ENCODE measurements around the gene IGSF21.
"Not testable (repeated sequence)": the region's sequence is repeated elsewhere in the genome, so short reads cannot be mapped to it uniquely, and the experiment has no call there.

IGSF21 gene

DNA sequence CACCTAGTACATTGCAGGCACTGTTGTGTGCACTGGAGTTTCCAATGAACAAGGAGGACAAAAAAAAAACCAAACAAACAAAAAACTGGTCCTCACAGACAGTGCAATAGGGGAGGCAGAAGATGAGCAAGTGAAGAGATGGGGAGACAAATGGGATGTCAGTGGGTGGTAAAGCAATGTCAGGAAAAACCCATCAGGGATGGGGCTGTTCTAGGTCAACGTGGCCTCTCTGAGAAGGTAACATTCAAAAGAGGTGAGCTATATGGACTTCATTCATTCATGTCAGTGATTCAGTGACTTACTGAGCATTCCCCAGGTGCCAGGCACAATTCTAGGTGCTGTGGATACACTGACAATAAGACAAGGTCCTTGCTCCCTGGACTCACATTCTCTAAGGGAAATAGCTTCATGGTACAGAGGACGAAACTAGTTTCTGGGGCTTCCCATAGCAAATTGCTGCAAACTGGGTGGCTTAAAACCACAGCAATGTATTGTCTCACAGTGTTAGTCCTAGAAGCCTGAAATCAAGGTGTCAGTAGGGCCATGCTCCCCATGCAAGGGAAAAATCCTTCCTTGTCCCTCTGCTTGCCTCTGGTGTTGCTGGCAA lies 232.7 kb downstream of the IGSF21 start:
- no peak for DNase-seq

DNA sequence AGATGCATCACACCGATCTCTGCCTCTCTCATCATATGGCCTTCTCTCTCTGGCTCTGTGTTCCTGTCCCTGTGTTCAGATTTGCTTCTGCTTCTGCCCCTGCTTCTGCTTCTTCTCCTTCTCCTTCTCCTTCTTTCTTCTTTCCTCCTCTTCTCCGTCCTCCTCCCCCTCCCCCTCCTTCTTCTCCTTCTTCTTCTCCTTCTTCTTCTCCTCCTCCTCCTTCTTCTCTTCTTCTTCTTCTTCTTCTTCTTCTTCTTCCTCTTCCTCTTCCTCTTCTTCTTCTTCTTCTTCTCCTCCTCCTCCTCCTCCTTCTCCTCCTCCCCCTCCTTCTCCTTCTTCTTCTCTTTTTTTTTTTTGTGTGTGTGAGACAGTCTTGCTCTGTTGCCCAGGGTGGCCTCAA lies 233.2 kb downstream of the IGSF21 start:
- no peak for DNase-seq

DNA sequence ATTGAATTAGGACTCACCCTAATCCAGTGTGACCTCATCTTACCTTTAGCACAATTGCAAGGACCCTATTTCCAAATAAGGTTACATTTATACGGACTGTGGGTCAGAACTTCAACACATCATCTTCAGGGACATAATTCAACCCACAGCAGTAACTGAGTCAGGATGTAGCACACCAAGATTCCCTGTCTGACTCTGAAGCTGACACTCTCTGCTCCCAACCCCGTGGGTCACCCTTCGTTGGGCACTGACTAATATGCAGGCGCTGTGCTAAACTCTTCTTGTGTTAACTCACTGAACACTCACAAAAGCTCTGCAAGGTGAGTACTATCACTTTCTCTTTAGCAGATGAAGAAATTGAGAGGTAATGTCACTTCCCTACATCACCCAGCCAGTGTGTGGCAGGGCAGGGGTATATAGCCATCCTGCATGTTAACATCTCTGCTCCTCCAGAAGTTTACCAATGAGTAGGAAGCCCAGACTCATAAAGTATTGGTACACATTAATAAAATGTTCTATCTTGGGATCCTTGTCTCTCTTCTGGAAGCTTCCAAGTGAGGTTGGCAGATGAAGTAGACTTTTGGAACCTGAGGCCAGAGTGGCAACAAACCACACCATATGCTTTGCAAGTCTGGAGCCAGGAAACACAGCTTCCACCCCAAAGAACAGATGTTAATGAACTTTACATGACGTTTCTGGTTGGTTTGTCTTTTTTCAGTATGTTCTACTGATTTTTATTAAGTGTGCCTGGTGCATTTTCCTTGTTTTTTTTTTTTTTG lies 233.9 kb downstream of the IGSF21 start:
- no peak for DNase-seq

DNA sequence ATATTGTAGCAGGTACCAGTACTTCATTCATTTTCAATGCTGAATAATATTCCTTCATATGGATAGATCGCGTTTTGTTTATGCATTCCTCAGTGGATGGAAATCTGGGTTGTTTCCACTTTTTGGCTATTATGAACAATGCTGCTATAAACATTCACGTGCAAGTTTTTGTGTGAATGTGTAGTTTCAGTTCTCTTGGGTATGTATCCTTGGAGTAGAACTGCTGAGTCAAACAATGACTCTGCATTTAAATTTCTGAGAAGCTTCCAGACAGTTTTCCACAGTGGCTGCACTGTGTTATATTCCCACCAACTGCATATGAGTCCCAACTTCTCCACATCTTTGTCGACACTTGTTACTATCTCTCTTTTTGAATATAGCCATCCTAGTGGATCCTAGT lies 235.1 kb downstream of the IGSF21 start:
- DNase-seq: no peak

DNA sequence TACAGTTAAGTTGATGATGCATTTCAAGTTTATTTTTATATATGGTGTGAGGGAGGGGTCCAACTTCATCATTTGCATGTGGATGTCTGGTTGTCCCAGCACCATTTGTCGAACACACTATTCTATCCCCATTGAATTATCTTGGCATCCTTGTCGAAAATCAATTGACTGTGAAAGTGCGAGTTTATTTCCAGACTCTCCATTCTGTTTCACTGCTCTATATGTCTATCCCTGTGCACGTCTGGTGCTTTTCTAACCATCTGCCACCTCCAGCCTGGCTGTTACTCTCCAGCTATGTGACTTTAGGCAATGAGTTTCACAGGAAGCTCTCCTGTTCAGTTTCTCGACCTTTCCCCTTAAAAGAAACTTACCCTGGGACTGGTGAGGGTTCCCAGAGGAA lies 236.0 kb downstream of the IGSF21 start:
- DNase-seq: no peak

DNA sequence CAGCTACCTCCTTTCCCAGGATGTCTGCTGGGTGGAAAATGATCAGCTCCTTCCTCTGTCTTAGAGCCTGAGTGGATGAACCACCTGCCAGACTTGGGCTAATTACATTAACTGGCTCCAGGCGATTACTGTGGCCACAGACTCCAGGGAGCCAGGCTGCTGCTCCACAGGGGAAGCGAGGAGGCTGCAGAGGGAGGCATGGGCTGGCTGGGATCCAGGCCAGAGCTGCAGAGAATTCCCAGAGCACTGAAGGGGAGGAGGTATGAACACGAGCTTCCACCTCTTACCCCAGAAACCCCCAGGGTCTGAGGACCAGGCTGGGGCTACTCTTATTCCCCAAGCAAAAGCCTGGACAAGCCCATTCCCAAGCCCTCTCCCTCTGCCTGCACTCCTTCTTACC lies 237.2 kb downstream of the IGSF21 start:
- DNase-seq: no peak

DNA sequence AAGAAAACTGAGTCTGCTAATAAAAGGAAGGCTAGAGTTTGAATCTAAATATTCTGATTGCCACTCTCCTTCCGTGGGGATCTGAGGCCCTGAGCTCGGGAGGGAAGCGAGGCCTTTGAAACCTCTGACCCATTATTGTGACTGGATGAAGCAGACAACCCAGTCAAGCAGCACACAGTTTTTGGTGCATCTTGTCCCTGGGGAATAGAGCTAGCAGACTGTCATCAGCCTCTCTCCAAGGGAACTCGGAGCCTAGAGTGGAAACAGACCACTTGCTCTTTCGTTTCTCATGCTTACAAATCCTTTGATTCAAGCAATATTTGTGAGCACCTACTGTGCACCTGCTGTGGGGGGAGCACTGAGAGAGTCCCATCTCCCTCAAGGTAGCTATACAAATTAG lies 240.0 kb downstream of the IGSF21 start:
- no peak for DNase-seq

DNA sequence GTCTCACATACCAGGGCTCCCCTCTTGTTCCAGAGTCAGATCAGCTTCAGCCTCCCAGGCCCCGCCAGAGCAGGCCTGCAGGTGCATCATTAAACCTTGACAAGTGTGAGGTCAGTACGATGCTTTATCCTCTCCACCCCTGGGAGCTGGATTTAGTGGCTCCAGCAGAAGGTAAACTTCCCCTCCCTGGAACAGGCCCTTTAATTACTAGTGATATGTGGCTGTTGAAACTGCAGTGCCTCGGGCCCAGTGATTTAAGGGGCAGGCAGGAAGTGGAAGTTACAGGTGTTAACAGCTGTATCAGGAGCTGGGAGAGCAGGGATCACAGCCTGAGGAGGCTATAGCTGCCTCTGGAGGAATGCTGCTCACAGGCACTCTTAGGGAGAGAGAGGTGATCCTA lies 240.8 kb downstream of the IGSF21 start:
- no peak for DNase-seq

DNA sequence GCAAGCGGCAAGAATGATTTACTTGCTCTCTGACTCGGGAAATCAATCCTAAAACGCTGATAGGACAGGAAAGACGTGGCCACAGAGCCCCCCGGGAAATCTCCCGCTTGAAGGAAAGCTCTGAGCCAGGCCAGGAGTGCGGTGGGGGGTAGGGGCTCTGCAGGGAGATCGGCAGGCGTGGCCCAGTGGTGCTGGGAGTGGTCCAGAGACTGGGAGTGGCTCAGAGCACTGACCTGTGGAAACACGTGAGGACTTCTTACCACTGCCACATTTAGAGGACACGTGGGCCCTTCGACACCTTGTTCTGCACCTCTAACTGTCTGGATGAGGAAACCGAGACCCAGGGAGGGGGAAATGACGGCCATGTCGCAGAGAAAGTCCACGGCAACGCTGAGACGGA lies 243.1 kb downstream of the IGSF21 start:
- DNase-seq: no peak

DNA sequence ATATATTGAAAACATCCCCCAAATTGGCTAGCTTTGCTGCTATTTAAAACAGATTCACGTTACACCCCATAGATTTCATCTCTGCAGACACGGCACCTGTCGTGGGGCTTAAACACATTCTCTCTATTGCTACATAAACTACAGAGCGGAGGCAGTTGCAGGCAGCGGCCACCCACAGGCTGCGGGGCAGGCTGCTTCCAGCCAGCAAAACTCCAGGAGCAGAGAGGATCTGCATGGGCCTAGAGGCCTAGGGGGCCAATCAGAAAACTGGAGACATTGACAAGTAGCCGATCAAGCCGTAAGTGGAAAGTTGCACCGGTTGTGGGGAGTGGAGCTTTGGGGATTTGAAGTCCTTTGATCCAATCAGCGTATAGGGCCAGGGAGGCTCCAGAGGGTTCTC lies 244.1 kb downstream of the IGSF21 start:
- DNase-seq: no peak

DNA sequence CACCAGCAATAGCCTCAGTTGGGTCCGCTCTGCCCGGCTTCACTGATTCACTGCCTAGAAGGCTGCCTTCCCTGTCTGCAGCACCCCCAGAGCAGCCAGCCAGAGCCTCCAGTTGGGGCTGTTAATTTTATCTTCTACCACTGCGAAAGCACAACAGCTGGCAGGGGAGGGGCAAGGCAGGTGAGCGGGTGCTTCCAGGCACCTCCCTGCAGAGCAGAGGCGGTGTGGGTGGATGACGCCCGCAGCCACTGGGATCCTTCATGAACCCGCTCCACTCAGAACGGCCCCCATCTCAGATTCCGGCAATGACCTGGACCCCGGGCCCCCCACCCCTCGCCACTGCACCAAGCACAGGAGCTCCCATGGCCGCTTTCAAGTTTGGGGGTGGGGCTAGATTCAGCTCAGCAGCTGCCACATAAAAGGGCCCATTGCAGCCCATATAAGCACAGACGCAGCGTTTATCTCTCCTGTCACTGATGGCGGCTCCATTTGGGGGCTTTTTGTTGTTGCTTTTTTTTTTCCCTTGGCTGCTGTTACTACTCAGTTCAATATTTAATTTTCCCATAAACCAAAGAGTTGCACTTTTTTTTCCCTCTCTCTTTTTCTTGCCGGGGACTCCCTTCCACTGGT lies 245.2 kb downstream of the IGSF21 start:
- no peak for DNase-seq

DNA sequence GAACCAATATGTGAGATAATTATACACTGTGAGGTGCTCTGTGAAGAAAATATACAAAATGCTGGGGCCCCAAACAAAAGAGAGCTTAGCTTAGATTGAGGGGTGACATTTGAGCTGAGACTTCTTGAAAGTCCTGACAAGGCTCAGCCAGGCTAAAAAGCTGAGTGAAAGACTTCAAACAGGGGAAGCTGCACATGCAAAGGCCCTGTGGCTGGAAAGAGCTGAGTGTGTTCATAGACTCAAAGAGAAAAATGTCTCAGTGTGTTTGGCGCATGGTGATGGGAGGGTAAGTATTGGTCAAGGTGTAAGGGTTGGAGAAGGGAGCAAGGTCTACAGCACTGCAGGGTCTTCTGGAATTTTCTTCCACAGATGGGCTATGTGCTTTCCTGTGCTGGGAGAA lies 245.9 kb downstream of the IGSF21 start:
- DNase-seq: no peak

DNA sequence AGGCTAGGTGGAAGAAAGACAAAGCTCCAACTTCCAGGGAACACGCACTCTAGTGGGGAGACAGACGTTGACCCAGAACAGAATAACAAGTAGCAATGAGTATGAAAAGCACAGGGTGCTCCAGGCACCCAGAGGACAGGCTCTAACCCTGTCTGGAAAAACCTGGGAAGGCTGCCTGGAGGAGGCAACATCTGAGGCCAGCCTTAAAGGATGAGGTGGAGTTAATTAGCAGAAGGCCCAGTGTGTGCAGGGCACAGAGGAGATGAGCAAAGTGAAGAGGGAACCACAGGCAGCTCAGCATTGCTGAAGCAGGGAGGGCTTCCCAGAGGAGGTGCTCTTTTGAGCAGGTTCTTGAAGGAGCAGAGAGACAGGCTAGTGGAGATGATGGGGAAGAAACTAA lies 246.4 kb downstream of the IGSF21 start:
- DNase-seq: no peak

DNA sequence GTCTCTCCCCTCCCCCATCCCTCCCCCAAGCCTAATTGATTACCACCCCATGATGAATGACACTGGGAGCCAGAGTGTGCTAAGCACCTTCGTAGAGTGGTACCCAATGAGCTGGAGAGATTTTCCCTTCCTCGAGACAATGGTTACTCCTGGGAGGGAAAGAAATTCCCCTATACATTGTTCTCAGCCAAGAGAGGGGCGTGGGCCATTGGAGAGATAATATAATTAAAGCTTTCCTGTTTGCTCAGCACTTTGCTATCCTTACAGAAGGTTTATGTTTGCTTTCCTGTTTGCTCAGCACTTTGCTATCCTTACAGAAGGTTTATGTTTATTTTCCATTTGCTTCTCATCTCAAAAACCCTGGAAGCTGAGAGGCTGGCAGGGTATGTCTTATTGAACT lies 247.0 kb downstream of the IGSF21 start:
- no peak for DNase-seq

DNA sequence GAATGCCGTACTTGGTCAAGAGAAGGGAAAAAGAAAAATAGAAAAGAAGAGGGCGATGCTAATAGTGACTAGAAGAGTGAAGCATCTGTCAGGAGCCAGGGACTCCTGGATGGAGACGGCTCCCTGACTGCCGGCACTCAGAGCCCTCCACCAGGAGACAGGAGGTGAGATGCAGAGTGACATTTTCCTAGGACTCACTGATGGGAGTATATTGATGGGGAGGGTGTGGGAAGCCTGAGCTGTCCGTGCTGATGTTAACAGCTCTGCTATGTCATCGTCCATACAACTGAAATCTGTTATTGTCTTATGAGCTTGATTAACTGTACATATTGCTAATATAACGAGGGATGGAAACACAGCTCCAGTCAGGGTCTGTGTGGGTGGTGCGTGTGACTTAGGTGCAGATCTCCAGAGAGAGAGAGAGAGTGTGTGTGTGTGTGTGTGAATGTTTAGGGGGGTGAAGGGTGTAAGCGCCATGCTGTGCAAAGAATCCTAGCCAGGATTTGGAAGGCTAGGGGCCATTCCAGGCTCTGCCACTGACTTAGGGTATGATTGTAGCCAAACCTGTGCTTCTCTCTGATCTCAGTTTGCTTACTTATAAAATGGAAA lies 250.1 kb downstream of the IGSF21 start:
- DNase-seq: no peak

DNA sequence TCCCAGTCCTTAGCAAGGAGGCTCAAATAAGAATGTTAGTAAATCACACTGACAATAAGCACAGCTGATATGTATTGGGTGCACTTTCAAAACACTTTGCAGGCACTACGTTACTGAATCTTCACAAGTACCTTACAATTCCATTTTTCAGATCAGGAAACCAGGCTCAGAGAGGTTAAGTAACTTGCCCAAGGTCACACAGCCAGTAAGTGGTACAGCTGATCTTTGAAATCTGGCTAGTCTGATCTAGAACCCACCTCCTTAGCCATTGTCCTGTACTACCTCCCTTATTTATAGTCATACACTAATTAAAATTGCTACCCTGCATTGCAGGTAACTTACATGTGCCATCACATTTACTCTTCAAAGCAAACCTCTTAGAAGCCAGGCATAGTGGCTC lies 251.0 kb downstream of the IGSF21 start:
- DNase-seq: no peak

DNA sequence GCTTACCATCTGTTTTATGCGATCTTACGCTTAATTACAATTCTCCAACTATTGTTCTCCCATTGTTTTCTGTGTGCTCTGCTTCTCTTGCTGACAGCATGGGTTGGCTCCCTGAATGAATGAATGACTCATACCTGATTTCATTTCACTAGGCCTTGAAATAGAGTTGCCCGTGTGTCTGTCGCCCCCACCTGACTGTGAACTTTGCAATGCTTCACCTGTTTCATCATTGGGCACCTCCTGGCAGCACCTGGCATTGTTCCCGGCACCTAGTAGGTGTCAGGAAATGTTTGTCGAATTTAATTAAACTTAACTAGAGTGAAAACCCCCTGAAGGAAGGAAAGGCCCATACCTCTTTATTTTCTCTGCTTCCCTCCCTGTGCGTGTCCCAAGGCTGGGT lies 252.7 kb downstream of the IGSF21 start:
- no peak for DNase-seq

DNA sequence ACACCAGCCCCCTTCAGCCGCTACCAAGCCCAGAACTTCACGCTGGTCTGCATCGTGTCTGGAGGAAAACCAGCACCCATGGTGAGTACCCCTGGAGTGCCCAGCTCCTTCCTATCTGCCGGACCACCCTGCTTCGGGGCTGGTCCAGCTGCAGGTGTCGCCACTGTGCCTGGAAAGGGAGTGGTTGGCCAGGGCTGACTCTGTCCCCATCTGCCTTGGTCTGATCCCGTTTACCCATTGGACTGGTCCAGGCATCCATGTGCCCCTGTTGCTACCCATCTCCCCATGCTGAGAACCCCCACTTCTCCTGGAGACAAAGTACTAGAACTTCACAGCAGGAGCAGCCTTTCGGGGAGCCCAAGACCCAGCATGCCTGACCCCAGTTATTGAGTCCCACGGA lies 254.6 kb downstream of the IGSF21 start:
- DNase-seq: no peak

DNA sequence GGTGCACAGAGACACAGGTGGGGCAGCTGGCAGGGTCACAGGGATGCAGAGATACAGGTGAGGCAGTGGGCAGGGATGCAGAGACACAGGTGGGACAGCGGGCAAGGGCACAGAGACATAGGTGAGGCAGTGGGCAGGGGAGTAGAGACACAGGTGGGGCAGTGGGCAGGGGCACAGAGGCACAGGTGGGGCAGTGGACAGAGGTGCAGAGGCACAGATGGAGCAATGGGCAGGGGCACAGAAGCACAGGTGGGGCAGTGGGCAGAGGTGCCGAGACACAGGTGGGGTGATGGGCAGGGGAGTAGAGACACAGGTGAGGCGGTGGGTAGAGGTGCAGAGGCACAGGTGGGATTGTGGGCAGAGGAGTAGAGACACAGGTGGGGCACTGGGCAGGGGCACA lies 255.8 kb downstream of the IGSF21 start:
- no peak for DNase-seq

DNA sequence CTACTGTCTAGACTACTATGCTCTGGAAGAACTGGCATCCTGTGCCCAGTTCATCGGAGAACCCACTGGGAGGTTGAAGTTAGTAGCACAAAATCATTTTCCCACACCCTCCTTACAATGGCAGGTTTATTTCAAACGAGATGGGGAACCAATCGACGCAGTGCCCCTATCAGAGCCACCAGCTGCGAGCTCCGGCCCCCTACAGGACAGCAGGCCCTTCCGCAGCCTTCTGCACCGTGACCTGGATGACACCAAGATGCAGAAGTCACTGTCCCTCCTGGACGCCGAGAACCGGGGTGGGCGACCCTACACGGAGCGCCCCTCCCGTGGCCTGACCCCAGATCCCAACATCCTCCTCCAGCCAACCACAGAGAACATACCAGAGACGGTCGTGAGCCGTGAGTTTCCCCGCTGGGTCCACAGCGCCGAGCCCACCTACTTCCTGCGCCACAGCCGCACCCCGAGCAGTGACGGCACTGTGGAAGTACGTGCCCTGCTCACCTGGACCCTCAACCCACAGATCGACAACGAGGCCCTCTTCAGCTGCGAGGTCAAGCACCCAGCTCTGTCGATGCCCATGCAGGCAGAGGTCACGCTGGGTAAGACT lies 257.6 kb downstream of the IGSF21 start:
- no peak for DNase-seq

DNA sequence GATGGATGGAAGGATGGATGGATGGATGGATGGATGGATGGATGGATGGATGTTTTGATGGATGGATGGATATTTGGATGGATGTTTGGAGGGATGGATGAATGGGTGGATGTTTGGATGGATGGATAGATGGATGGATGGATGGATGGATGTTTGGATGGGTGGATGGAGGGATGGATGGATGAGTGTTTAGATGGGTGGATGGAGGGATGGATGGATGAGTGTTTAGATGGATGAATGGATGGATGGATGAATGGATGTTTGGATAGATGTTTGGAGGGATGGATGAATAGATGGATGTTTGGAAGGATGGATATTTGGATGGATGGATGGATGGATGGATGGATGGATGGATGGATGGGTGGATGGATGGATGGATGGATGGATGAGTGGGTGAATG lies 264.9 kb downstream of the IGSF21 start:
- DNase-seq: not testable (repeated sequence)

DNA sequence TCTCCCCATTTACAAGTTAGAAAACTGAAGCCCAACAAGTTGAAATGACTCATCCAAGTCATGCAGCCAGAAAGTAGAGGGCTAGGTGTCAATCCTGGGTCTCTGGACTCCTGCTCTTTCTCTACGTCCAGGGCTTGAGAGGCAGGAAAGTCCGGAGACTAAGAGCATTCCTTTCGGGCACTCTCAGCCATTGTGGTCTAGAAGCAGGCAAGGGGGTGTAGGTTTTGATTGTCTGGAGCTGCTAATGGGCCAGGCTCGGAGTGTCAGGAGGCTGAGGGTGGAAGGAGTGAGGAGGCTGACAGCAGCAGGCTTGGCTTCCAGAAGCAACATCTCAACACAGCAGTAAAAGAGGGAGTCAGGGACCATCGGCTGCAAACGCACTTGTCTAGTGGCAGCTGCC lies 265.6 kb downstream of the IGSF21 start:
- DNase-seq: no peak

DNA sequence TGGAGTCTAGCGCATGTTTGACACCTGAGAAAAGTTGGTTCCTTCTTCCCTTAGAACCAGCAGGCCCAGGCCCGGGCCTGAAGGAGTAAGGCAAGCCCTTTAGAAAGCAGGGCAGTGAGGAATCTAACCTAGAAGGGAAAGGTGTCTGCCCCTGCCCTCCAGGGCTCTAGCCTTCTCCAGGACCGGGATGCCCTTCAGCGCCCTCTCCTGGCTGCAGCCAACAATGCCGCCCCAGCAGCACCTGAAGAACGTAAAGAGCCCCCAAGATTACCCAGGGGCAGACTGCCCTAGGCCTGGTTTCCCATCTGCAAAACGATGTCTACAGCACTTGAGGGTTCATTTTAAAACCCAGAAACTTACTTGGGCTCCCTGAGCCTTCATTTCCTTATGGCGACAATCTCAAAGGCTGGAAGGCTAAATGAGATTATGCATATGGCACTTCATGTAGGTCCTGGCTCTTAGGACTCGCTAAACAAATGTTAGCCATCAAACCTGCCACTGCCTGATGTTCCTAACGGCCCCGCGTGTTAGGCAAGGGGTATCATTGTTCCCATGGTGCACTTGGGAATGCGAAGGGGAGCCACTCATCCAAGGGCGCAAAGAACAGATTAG lies 266.4 kb downstream of the IGSF21 start:
- no peak for DNase-seq

Data from stimulated activated CD4-positive, alpha-beta T cell treated with anti-CD3 and anti-CD28 coated beads, Interleukin-1b, Interleukin-23, amount 100 ng/mL, for 48 hours (primary cell).